COR-L47 (cell line): ENCODE data around the gene CTNNA1.

Experiments used
- DNase-seq: peaks from one replicate; lab custom pipeline; 2025; lab: John Stamatoyannopoulos, UW

CTNNA1 gene

GRCh38 chr5:138930371-138931097 lies 177.3 kb downstream of the CTNNA1 start:
- no peak for DNase-seq

GRCh38 chr5:138932171-138932810 lies 179.1 kb downstream of the CTNNA1 start:
- no peak for DNase-seq

- no peak for DNase-seq
These were observed 180.5 kb downstream of the CTNNA1 start for GRCh38 chr5:138933522-138934290.

- no peak for DNase-seq
These were observed 181.7 kb downstream of the CTNNA1 start for GRCh38 chr5:138934971-138935370.

DNA sequence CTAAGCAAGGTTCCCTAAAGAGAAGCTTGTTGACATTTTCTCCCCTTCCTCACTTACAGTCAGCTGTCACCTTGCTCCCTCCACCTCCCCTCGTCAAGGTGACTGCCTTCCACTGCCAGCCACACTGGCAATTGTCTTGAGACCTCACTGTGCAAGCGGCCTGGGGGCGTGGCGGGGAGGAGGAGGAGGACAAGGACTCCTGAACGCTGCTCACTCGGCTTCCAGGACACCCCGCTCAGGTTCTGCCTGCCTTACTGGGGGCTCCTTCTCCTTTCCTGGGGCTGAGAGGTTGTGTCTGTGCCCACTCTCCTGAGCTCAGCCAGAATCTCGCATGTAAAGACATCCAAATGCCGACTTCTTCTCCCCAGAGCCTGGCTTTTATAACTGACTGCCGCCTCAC lies 182.2 kb downstream of the CTNNA1 start:
- no peak for DNase-seq

- DNase-seq, result no peak
These were observed 183.2 kb downstream of the CTNNA1 start for GRCh38 chr5:138936225-138936967.

DNA sequence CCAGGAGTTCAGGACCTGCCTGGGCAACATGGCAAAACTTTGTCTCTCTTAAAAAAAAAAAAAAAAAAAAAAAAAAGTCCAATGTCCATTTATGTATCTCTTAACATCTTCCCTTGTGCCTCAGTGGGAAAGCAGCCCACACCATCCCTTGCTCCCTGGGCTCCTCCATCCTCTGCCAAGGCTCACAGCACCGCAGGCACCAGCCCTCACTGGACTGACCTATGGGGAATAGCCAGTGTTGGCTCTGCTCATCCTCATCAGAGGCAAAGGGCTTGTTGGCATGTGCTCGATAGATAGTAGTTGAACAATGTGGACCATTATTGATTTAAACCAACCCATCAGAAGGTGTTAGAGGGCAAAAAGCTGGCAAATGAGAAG lies 183.7 kb downstream of the CTNNA1 start:
- DNase-seq, result no peak

DNA sequence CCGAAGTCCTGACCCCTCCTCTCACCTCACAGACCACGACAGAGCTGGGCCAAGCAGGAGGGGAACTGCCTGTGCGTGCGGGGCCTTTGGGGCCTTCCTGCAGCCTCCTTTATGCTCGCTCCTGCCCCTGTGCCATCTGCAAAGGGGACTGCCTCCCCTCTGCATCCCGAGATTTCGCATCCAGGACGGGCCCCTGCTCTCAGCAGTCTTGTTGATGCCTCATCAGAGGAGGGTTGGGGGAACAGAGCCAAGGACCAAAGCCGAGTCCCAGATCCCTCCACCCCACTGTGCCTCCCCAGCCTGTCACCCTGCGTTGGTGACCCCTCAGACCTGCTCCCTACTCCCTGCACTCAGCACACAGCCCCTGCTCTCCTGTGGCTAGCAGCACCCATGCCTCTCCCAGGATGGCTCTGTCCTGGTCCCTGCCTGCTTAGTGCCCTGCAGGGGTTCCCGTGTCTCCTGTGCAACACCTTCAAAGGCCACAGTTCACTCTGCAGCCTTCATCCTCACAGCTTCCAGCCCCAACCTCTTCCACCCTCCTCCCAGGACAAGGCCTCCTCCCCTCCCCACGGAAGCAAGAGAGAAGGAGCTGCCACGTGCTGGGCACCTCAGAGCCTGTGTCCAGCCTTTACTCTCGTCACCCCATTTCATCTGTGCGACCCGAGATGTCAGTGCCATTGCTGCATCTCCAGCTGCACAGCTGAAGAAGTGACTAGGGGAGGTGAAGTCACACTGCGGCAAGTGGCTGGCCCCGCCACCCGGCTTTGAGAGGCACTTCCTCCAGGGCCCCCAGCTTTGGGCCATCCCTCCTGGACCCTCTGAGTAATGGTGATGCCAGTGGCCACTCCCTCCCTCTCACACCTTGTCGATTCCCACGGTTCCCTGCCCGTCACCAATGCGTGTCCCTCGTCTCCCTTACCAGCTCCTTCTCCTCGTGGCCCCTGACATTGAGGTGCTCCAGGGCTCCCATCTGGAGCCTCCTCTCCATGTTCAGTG lies 184.5 kb downstream of the CTNNA1 start:
- no peak for DNase-seq

DNA sequence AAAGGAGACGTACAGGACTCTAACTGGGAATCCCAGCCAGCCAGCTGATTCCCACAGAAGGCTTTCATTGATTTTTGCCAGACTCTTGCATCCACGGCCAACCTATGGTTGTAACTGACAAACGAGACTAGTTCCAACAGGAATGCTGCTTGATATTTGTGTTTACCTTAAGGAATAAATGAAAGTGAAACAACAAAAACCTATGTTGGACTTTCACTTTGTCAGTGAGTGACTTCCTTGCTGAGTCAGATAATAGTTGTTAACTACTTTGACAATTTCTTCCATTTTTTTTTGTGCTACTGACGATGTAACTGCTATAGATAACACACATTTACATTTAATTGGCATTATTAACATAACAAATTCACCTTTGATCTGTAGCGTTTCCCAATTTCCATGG lies 185.3 kb downstream of the CTNNA1 start:
- DNase-seq, result no peak

- DNase-seq, result no peak
These were observed 188.8 kb downstream of the CTNNA1 start for GRCh38 chr5:138942066-138942465.

DNA sequence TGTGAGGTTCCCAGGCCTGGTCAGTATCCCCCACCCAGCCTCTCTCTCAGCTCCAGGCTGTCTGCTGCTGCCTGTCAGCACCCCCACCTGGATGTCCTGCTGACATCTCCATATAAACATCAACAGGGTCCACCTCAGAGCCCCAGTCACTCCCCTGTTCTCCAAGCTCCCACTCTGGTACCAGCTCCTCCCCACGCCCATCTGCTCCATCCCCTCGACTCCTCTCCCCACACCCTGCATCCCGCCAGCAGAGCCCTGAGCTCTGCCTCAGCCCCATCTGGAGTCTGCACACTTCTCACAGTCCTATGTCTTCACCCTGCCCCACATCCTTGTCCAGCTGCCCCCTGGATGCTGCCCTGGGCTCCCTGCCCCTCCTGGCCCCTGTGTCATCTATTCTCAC lies 189.6 kb downstream of the CTNNA1 start:
- DNase-seq, result no peak

GRCh38 chr5:138943599-138944173 lies 190.5 kb downstream of the CTNNA1 start:
- no peak for DNase-seq

DNA sequence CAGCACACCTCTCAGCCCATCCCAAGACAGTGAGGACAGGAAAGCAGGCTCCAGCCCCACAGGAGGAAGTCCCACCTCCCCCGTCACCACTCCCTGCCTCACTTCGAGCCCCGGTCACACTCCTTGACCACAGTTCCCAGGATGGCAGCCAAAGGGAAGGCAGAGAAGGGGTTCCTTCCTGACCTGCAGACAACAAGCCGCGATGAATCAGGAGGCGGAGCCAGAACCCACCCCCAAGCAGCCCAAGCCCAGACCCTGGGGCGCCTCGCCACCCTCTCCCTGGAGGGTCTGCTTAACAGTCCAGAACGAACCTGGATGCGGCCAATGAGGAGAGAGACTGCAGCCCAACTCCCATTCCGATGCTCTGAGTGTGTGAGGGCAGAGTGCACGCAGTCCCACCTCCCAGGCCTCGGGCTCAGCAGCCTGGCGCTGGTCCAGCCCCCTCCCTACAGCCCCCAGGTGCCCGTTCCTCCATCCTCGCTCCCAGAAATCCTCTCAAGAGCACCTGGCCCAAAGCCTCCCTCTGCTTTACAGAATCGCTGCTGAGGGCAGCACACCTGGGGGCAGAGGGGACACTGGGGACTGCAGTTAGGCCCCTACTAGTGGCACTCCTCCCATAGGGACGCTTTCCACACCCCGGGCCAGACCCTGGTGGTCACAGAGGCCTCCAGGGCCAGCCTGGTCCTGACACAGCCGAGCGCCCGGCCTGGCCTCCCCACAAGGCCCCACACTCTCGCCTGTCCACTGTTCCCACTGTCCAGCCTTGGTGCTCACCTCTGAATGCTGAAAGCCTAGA lies 191.5 kb downstream of the CTNNA1 start:
- DNase-seq, result no peak

DNA sequence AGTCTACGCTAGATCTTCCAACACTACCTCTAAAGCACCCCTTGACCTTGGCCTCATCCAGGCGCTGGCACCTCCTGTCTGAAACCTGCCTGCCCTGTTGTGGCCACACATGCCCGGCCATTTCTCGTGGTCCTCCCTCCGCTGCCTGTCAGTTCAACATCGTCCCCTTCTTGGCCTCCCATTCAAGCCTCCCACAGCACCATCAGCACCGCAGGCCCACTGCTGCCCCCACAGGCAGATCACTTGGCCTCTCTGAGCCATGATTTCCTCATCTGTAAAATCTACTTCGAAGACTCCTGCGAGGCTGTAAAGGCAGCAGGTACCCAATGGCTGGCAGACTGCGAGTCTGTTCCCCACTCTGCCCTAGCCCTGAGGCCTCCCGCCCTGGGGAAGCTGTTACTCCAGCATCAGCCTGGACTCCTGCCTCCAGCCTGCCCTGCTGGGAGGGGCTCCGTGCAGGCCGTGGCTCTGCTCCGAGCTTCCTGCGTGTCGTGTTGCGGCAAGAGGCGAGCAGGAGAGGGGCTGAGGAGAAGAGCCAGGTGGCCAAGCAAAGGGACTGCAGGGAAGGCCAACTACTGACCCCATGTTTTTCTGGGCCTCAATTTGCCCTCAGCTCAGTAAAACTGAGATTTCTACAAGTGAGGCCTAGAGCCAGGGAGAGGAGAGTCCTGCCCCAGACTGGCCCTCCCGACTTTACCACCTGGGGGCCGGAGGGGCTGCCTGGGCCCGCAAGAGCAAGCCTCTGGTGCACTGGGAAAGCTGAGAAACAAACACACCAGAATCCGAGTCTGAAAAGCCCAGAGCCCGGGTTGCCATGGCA lies 192.4 kb downstream of the CTNNA1 start:
- DNase-seq, result no peak

DNA sequence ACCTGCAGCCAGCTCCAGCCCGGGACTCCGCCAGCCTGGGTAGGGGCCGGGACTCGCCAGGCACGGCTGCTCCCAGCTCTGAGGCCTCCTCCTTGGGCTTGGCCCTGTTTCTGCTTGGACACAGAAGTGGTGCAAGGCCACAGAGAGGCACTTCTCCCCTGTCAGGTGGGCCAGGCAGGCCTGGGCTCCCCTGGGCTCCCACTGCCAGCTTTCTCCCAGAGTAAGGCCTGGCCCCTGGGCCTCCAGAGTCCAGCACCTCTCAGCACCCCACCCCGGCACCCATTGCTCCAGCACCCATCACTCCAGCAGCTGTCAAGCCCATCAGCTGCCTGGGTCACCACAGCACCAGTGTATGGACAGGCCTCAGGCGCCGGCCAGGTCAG lies 193.0 kb downstream of the CTNNA1 start:
- DNase-seq, result no peak

GRCh38 chr5:138946831-138947560 lies 193.8 kb downstream of the CTNNA1 start:
- no peak for DNase-seq

GRCh38 chr5:138947780-138948179 lies 194.6 kb downstream of the CTNNA1 start:
- DNase-seq, result no peak

GRCh38 chr5:138948471-138949222 lies 195.4 kb downstream of the CTNNA1 start:
- no peak for DNase-seq
